Ovary (tissue), 9 donors: ENCODE data around the gene ABTB2. TPM values are rescaled to one million over a fixed set of nuclear protein-coding genes. Genes with fewer than 3 reads are reported as not detected.

ENCODE experiments used
- DNase-seq, 5 donors: peaks; one replicate each; pipeline ENCODE4 v3.0.0-alpha.2; 2019 to 2020
- H3K27ac ChIP-seq, 2 donors: fragments of 200-600 bp; one replicate each; pipeline versions ENCODE4 v1.5.1 to v1.8.0; 2019 to 2022
- H3K27me3 ChIP-seq: fragments of 200-600 bp; one replicate; pipeline ENCODE4 v1.8.0; 2022
- H3K36me3 ChIP-seq: fragments of 200-600 bp; sonication (generic); one replicate; pipeline ENCODE4 v1.5.1; 2019
- H3K4me1 ChIP-seq: one replicate; pipeline ENCODE4 v1.8.1; 2013; ENCODE audit warnings: mild to moderate bottlenecking, moderate library complexity; ENCODE audit not compliant: insufficient read depth
- H3K4me3 ChIP-seq: fragments of 200-600 bp; sonication (generic); one replicate; pipeline ENCODE4 v1.5.1; 2017
- H3K9me3 ChIP-seq, 2 donors: fragments of 200-600 bp in 1 of 2; sonication (generic) in 1 of 2; one replicate each; pipeline versions ENCODE4 v1.5.1 to v1.8.1; 2013 to 2019; ENCODE audit warnings: mild to moderate bottlenecking in 1 of 2, moderate library complexity in 1 of 2
- EP300 ChIP-seq: sonication (generic); formaldehyde crosslinking; IDR thresholded peaks from one replicate; pipeline ENCODE4 v1.6.1; 2017; ENCODE audit warnings: antibody characterized with exemption
- POLR2A ChIP-seq: fragments of 450-650 bp; IDR thresholded peaks from one replicate; pipeline ENCODE4 v1.6.1; 2017; ENCODE audit warnings: antibody characterized with exemption, mild to moderate bottlenecking, moderate library complexity
- WGBS, 3 donors: extraction: QIAGEN DNeasy Blood & Tissue Kit in 1 of 3; methylation state at CpG; one replicate each; pipeline versions ENCODE4 v1.1.5 to v1.1.7; 2013 to 2017; 5-methylcytosine and 5-hydroxymethylcytosine counted together
- intact Hi-C, 4 donors: fragments of 100-400 bp; cut with DNase I; formaldehyde crosslinking; loops; one replicate each; pipeline versions ENCODE4 v1.11.0 to v1.15.1; 2022 to 2023
- polyA plus RNA-seq, 2 donors: library from polyadenylated mRNA; stranded (reverse); fragments of 200-250 nt in 1 of 2; fragments of 350-450 nt in 1 of 2; fragmentation: Illumina TruSeq in 1 of 2; extraction: RNeasy Lipid Tissue Mini Kit (QIAGEN cat#74804) in 1 of 2; gene quantifications; one replicate each; pipeline ENCODE4 v1.2.3, GENCODE V29; 2013 to 2014
- total RNA-seq, 7 donors: library from RNA; depleted of rRNA in 2 of 7; stranded (reverse); fragments of >200 nt in 2 of 7; fragmentation: NEBNext Ultra II Directional in 3 of 7; extraction: Animal tissue kit (Norgen Biotek cat#: 25700) in 3 of 7; gene quantifications; one replicate each; pipeline versions ENCODE4 v1.1.0 to v1.2.4, GENCODE V29; 2016 to 2023
- TF ChIP-seq, protein P1 (sequence below), 3 donors: fragments of 450-650 bp in 2 of 3; fragments of 200-600 bp in 1 of 3; IDR thresholded peaks; one replicate each; pipeline versions ENCODE4 v1.5.1 to v1.8.0; 2016 to 2022; ENCODE audit warnings: antibody characterized with exemption in 3 of 3, mild to moderate bottlenecking in 1 of 3
- donor health status: DM: no; HTN: no; CAD: no; lungs with moderate emphysema.
- donor health status: DM: no; HTN: no; CAD: no.
- donor health status: Bipolar disorder and iron deficiency.
- donor health status: DM: yes; HTN: yes; CAD: no.
- donor health status: DM: no; HTN: no; CAD: no.
- donor health status: DM: yes; HTN: yes; CAD: no.

ABTB2 gene
- total and polyA plus RNA-seq, 9 donors = 1.2 to 7.2 (median 2.6) TPM

DNA sequence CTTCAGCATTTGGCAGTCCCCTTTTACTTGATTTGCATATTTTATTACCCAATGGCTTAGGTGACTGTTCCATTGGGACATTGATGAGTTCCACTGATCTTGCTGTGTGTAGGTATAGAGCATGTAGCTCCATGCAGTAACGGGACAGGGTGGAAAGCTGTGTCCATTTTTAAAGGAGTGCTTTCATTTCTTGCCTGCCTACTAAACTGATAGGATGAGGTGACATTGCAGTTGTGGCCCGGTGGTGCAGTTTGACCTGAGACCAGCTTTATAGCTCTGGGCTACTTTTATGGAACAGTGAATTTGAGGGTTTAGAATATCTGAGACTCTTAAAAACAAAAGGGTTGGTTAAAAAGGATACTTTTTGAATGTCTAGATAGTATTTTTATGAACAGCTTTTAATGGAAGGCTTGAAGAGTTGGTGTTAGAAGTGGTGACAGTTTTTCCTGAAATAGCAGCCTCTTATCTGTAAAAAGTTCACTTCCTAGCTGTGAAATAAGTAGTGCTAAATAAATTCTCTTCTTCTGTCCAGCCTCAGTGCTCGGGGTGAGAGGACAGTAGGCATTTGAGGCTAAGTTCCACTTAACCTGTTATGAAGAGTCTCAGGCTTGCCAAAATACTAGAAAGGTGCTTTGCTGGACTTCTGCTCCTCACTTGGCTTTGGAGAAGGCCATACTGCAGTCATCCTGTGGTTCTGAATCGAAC lies 225.4 kb downstream of the ABTB2 start:
- Histone ChIP-seq H3K9me3 (no peaks in the 10 kb centered on the region), H3K36me3 (no peaks in the 10 kb centered on the region), H3K27me3 (no peaks in the 10 kb centered on the region), H3K4me1 (no peaks in the 10 kb centered on the region), H3K27ac (no peak overlapping the region), H3K4me3 (no peak overlapping the region)
- intact Hi-C loops = no loop called here
- no peak for TF ChIP-seq EP300
- TF ChIP-seq, protein P1, sequence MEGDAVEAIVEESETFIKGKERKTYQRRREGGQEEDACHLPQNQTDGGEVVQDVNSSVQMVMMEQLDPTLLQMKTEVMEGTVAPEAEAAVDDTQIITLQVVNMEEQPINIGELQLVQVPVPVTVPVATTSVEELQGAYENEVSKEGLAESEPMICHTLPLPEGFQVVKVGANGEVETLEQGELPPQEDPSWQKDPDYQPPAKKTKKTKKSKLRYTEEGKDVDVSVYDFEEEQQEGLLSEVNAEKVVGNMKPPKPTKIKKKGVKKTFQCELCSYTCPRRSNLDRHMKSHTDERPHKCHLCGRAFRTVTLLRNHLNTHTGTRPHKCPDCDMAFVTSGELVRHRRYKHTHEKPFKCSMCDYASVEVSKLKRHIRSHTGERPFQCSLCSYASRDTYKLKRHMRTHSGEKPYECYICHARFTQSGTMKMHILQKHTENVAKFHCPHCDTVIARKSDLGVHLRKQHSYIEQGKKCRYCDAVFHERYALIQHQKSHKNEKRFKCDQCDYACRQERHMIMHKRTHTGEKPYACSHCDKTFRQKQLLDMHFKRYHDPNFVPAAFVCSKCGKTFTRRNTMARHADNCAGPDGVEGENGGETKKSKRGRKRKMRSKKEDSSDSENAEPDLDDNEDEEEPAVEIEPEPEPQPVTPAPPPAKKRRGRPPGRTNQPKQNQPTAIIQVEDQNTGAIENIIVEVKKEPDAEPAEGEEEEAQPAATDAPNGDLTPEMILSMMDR (IDR thresholded peaks at IDR 0.05) = no peak
- TF ChIP-seq POLR2A = no peak
- WGBS, 3 donors = 92 to 94% (median 94%) methylated on average over 4 of the region's 4 CpGs
- DNase-seq = no peak

DNA sequence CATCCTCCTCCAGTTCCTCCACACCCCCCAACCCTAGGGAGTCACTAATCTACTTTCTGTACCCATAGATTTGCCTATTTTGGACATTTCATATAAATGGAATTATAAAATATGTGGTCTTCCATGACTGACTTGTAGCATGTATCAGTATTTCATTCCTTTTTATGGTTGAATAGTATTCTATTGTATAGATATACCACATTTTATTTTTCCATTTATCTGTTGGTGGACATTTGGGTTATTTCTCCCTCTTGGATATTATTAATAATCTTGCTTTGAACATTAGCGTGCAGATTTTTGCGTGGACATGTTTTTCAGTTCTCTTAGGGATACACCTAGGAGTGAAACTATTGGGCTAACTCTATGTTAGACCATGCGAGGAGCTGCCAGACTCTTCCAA lies 229.0 kb downstream of the ABTB2 start:
- no peak overlapping the region for H3K27ac ChIP-seq
- TF ChIP-seq EP300 (no peak), POLR2A (no peak)
- TF ChIP-seq, protein P1 (IDR thresholded peaks at IDR 0.05) = no peak
- intact Hi-C loops = no loop called here
- WGBS, 3 donors = 94 to 100% (median 98%) methylated on average over 3 of the region's 3 CpGs
- no peaks in the 10 kb centered on the region for H3K9me3 ChIP-seq
- no peaks in the 10 kb centered on the region for H3K4me1 ChIP-seq
- DNase-seq = no peak
- H3K36me3 ChIP-seq = no peaks in the 10 kb centered on the region
- no peaks in the 10 kb centered on the region for H3K27me3 ChIP-seq
- H3K4me3 ChIP-seq = no peak overlapping the region

DNA sequence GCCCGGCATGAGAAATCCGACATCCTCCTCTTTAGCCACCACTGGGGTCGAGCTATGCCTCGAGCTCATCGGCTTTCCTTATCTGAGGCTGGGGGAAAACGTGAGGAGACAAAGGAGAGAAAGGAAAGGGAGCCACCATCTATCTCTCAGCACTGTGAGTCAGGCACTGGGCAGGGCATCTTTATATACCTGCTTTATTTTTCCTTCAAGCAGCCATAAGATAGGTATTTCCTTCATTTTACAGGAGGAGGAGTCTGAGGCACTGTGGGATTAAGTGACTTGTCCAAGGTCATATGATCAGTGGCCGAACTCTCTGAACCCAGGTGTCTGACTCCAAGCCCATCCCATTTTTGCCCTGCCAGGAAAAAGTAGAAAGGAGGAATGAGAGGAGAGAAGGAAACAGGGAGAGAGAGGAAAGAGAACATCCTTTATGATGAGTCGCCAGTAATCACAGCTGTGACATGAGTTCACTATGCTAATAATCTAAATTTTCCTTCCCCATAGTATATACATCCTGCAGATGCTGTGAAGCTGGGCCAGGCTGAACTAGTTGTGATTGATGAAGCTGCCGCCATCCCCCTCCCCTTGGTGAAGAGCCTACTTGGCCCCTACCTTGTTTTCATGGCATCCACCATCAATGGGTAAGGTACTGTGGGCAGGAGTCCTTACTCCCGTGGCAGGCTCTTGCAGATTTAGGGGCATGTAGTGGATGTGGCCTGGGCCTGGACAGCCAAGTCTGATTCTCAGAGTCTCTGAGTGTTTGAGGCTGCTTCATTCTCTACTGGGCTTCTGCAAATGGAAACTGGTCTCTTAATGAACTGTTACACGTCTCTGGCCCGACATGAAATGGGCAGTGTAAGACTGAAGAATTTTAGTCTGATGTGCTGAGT lies 230.6 kb downstream of the ABTB2 start:
- no peaks in the 10 kb centered on the region for H3K9me3 ChIP-seq

DNA sequence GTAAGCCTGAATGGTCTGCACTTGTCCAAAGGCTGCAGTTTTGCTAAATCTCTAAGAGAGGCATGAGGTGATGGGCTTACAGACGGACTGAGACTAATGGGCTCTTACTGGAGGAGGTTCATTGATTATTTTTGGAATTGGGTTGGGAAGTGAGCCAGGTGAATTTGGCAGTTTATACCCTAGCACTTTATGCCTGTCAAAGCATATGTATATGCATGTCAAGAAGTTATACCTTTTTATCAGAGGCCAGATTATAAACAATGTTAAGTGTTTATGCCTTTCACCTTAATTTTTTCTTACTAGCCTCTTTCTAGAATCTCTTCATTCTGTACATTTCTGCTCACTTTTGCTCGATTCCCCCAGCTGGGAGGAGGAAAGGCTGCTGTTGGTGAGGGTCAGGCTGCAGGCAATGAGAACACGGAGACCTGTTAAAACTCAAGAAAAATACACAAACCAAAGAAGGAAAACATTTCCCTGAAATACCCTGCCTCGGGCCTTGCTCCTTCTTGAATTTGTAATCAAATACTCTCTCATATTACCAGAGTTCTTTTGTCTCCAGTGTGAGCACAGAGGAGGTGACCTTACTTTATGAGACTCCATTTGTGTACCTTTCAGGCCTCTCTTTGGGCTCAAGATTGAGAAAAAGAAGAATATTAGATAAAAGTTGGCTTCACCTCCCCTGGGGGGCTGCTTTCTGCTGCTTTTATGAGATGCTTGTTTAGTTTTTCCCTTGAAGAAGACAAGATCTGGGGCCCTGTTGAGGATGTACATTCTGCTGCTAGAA lies 232.7 kb downstream of the ABTB2 start:
- WGBS, 3 donors = 44 to 64% (median 48%) methylated on average over 4 of the region's 4 CpGs
- intact Hi-C loops = no loop called here

More for the DNA sequence above, 230.6 kb downstream of the ABTB2 start:
- H3K4me1 ChIP-seq = no peaks in the 10 kb centered on the region
- intact Hi-C loops = no loop called here
- TF ChIP-seq, protein P1 (IDR thresholded peaks at IDR 0.05) = no peak
- TF ChIP-seq EP300 (no peak), POLR2A (no peak)
- H3K27me3 ChIP-seq = no peaks in the 10 kb centered on the region
- no peak for DNase-seq
- H3K4me3 ChIP-seq = no peak overlapping the region
- 88 to 92% (median 90%) methylated on average over 12 of the region's 12 CpGs for WGBS, 3 donors
- no peaks in the 10 kb centered on the region for H3K36me3 ChIP-seq
- no peak overlapping the region for H3K27ac ChIP-seq

More for the DNA sequence above, 232.7 kb downstream of the ABTB2 start:
- DNase-seq = no peak
- Histone ChIP-seq H3K9me3 (no peaks in the 10 kb centered on the region), H3K4me1 (no peaks in the 10 kb centered on the region), H3K27ac (no peak overlapping the region), H3K4me3 (no peak overlapping the region), H3K36me3 (no peaks in the 10 kb centered on the region), H3K27me3 (no peaks in the 10 kb centered on the region)
- TF ChIP-seq, protein P1 (IDR thresholded peaks at IDR 0.05) = no peak
- TF ChIP-seq POLR2A (no peak), EP300 (no peak)
